ENCODE measurements around the gene POLR1D. TPM values are rescaled to one million over a fixed set of nuclear protein-coding genes. Genes with fewer than 3 reads are reported as not detected.

The POLR1D gene
- total and polyA plus RNA-seq, 4 donors = 31.4 to 45.0 (median 33.6) TPM

DNA sequence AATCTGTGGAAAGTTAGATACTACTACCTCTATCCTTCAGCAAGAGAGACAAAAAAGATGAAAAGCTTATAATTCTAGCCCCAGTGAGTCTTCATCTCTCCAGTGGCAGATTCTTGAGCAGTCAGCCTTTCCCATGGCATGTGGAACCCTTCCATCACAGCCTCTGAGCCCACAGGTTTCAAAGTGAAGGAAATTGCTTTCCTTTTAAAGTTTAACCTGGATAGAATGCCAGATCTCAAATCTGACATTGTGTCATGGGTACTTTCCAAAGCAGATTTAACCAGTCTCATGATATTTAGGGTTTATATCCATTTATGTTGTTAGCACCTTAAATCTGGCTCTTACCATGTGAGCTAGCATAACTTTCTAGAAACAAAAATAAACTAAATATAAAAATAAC lies 39.3 kb downstream of the POLR1D start (continued):
- TF ChIP-seq, protein P1, sequence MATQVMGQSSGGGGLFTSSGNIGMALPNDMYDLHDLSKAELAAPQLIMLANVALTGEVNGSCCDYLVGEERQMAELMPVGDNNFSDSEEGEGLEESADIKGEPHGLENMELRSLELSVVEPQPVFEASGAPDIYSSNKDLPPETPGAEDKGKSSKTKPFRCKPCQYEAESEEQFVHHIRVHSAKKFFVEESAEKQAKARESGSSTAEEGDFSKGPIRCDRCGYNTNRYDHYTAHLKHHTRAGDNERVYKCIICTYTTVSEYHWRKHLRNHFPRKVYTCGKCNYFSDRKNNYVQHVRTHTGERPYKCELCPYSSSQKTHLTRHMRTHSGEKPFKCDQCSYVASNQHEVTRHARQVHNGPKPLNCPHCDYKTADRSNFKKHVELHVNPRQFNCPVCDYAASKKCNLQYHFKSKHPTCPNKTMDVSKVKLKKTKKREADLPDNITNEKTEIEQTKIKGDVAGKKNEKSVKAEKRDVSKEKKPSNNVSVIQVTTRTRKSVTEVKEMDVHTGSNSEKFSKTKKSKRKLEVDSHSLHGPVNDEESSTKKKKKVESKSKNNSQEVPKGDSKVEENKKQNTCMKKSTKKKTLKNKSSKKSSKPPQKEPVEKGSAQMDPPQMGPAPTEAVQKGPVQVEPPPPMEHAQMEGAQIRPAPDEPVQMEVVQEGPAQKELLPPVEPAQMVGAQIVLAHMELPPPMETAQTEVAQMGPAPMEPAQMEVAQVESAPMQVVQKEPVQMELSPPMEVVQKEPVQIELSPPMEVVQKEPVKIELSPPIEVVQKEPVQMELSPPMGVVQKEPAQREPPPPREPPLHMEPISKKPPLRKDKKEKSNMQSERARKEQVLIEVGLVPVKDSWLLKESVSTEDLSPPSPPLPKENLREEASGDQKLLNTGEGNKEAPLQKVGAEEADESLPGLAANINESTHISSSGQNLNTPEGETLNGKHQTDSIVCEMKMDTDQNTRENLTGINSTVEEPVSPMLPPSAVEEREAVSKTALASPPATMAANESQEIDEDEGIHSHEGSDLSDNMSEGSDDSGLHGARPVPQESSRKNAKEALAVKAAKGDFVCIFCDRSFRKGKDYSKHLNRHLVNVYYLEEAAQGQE (IDR thresholded peaks at IDR 0.05) = no peak
- TF ChIP-seq, protein P2, sequence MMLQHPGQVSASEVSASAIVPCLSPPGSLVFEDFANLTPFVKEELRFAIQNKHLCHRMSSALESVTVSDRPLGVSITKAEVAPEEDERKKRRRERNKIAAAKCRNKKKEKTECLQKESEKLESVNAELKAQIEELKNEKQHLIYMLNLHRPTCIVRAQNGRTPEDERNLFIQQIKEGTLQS (IDR thresholded peaks at IDR 0.05) = no peak
- no peak for TF ChIP-seq FOXA1 (IDR thresholded peaks at IDR 0.05)

DNA sequence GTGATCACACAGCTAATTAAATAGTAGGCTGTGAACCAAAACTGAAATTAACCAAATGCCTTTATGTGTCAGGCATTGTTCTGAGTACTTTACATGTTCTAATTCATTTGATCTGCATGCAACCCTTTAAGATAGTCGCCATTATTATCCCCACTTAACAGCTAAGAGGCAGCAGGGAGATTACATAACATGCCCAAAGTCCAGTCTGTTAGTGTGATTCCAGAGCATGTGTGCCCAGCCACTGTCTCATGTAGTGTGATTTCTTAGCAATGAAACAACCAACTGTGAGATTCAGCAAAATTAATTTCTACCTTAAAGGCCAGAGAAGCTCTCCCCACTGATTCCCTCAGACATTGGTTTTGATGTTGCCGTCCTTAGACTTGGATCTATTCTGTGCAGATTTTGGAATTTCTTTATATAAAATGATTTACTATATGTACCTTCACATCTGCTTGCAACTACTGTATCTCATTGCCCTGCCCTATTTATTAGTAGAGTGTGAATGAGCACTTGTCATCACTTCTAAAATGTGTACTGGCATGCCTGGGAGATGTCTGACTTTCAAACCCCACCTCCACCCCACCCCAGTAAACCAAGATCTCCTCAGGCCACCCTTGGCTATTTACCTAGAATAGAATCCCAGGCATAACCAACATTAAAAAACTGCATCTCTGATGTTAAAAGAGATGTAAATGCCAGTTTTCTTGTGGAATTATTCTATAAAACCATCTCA lies 41.2 kb downstream of the POLR1D start:
- Histone ChIP-seq H3K9me3 (ENCODE audit: control insufficient read depth in 4 of 4, low read length in 3 of 4) (no peaks in the 10 kb centered on the region), H3K27ac (ENCODE audit: low read depth in 1 of 2, low read length in 2 of 2) (no peak overlapping the region), H3K4me1 (ENCODE audit: control insufficient read depth in 4 of 4, insufficient read depth in 4 of 4, low read length in 3 of 4) (peaks cover 0 to 10% (median 6%) of the 10 kb centered on the region in 4 donors), H3K27me3 (ENCODE audit: control insufficient read depth in 4 of 4, insufficient read depth in 4 of 4, low read length in 3 of 4) (no peaks in the 10 kb centered on the region), H3K9ac (ENCODE audit: low read depth in 1 of 2, low read length in 2 of 2) (no peak overlapping the region), H3K36me3 (ENCODE audit: control insufficient read depth in 4 of 4, insufficient read depth in 3 of 4, low read depth in 1 of 4, low read length in 3 of 4) (peaks cover 2 to 3% (median 3%) of the 10 kb centered on the region in 4 donors), H3K4me3 (ENCODE audit: low read depth in 1 of 3, low read length in 3 of 3) (no peak overlapping the region)
- TF ChIP-seq EGR1 (IDR thresholded peaks at IDR 0.05; ENCODE audit: low read depth in 2 of 2) = no peak
- TF ChIP-seq, protein P3, sequence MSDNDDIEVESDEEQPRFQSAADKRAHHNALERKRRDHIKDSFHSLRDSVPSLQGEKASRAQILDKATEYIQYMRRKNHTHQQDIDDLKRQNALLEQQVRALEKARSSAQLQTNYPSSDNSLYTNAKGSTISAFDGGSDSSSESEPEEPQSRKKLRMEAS (IDR thresholded peaks at IDR 0.05) = peak; percentile 30
- peak; percentile 63 for TF ChIP-seq YY1 (IDR thresholded peaks at IDR 0.05)
- peak; percentile 11 to 20 for TF ChIP-seq RAD21 (IDR thresholded peaks at IDR 0.05)
- no peak for TF ChIP-seq TAF1 (conservative IDR thresholded peaks at IDR 0.05)
- no peak for TF ChIP-seq FOXA1 (IDR thresholded peaks at IDR 0.05)
- no peak for TF ChIP-seq FOXA2 (IDR thresholded peaks at IDR 0.05)
- TF ChIP-seq RXRA (IDR thresholded peaks at IDR 0.05) = peak; percentile 9 to 19
- peak; percentile 10 for TF ChIP-seq SP1 (IDR thresholded peaks at IDR 0.05)
- peak; percentile 88 to 91 for TF ChIP-seq HNF4A (conservative IDR thresholded peaks at IDR 0.05)
- TF ChIP-seq, protein P4, sequence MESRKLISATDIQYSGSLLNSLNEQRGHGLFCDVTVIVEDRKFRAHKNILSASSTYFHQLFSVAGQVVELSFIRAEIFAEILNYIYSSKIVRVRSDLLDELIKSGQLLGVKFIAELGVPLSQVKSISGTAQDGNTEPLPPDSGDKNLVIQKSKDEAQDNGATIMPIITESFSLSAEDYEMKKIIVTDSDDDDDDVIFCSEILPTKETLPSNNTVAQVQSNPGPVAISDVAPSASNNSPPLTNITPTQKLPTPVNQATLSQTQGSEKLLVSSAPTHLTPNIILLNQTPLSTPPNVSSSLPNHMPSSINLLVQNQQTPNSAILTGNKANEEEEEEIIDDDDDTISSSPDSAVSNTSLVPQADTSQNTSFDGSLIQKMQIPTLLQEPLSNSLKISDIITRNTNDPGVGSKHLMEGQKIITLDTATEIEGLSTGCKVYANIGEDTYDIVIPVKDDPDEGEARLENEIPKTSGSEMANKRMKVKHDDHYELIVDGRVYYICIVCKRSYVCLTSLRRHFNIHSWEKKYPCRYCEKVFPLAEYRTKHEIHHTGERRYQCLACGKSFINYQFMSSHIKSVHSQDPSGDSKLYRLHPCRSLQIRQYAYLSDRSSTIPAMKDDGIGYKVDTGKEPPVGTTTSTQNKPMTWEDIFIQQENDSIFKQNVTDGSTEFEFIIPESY (IDR thresholded peaks at IDR 0.05) = no peak
- TF ChIP-seq HNF4G (IDR thresholded peaks at IDR 0.05) = peak; percentile 77
- no peak for TF ChIP-seq JUND (IDR thresholded peaks at IDR 0.05)
- TF ChIP-seq, protein P2 (IDR thresholded peaks at IDR 0.05) = peak; percentile 32
- TF ChIP-seq GABPA (IDR thresholded peaks at IDR 0.05 in 1 of 2, conservative IDR thresholded peaks at IDR 0.05 in 1 of 2) = no peak
- TF ChIP-seq NR2F2 (IDR thresholded peaks at IDR 0.05) = no peak
- TF ChIP-seq, protein P5, sequence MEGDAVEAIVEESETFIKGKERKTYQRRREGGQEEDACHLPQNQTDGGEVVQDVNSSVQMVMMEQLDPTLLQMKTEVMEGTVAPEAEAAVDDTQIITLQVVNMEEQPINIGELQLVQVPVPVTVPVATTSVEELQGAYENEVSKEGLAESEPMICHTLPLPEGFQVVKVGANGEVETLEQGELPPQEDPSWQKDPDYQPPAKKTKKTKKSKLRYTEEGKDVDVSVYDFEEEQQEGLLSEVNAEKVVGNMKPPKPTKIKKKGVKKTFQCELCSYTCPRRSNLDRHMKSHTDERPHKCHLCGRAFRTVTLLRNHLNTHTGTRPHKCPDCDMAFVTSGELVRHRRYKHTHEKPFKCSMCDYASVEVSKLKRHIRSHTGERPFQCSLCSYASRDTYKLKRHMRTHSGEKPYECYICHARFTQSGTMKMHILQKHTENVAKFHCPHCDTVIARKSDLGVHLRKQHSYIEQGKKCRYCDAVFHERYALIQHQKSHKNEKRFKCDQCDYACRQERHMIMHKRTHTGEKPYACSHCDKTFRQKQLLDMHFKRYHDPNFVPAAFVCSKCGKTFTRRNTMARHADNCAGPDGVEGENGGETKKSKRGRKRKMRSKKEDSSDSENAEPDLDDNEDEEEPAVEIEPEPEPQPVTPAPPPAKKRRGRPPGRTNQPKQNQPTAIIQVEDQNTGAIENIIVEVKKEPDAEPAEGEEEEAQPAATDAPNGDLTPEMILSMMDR (IDR thresholded peaks at IDR 0.05; ENCODE audit: low read depth, low read length, missing input control) = no peak
- TF ChIP-seq, protein P1 (IDR thresholded peaks at IDR 0.05) = no peak
- DNase-seq (ENCODE audit: low spot score) = no peak
- 61% methylated on average over 2 of the region's 2 CpGs for WGBS
